ENCODE results near the gene SMG6. TPM values are rescaled to one million over a fixed set of nuclear protein-coding genes. Genes with fewer than 3 reads are reported as not detected.
A peak's percentile ranks its signal among the peaks of the same experiment; 100 is the strongest.

Gene SMG6
- polyA plus RNA-seq, 1 of the 3 experiments (the other 2 are of a cell fraction) = 15.7 TPM

- peak; percentile 88 for TF ChIP-seq RAD21 (IDR thresholded peaks at IDR 0.05; ENCODE audit: low read length)
- no peak for TF ChIP-seq USF1 (IDR thresholded peaks at IDR 0.05; ENCODE audit: borderline replicate concordance, low read depth)
- 0 out of 2 replicates have a peak, but pooled peaks have one; percentile 11 for TF ChIP-seq TEAD4 (IDR thresholded peaks at IDR 0.05; ENCODE audit: borderline replicate concordance, insufficient read depth)
Observed at GRCh38 chr17:2054512-2055291, 248.9 kb downstream of the SMG6 start, which contains the start of gene HIC1 (continued).

DNA sequence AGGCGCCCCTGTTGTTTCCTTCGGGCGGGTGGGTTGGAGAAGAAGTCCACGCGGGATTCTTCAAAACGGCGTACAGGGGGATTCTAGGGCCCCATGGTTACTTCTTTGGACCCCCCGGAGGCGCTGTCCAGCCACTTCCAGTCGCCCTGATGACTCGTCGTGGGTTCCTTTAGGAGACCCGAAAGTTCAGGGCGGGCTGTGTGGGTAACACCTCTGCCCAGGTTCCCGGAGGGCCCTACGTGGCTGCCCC, 249.4 kb downstream of the SMG6 start:
- WGBS (ENCODE audit: low lambda C conversion rate) = 33% methylated on average over 15 of the region's 16 CpGs
- peaks cover 5% of the 10 kb centered on the region; the same call in 1 of the 2 replicates for H4K20me1 ChIP-seq (ENCODE audit: insufficient read depth)
- ChIA-PET POLR2A (interaction anchor here (1.5 kb wide), 1 partner anchor 191 kb away, joined by 9 read pairs; no protein-coding TSS in a partner anchor), CTCF (interaction anchor here (0.6 to 8.0 kb wide), 61 partner anchors 10 to 264 kb away, joined by 3 to 185 read pairs (median 5); partner anchors contain the start of gene OVCA2)
- H2AFZ ChIP-seq (ENCODE audit: low read depth) = no peak overlapping the region
- peak overlapping the region in 1 of 2 experiments; percentile 57; a peak in 2 of 4 replicates for H3K4me3 ChIP-seq (ENCODE audit: low read depth in 2 of 2, low read length in 1 of 2)
- peak overlapping the region; percentile 33; the same call in 1 of the 2 replicates for H3K4me2 ChIP-seq
- peaks cover 0 to 8% of the 10 kb centered on the region in 2 experiments; a peak in 1 of 4 replicates for H3K4me1 ChIP-seq (ENCODE audit: control insufficient read depth in 1 of 2, insufficient read depth in 2 of 2, low read depth in 1 of 2, low read length in 1 of 2)
- H3K27me3 ChIP-seq (ENCODE audit: insufficient read depth) = no peaks in the 10 kb centered on the region
- DNase-seq = no peak
- no peaks in the 10 kb centered on the region for H3K79me2 ChIP-seq (ENCODE audit: insufficient read depth)
- no peaks in the 10 kb centered on the region for H3K9me2 ChIP-seq
- no peak overlapping the region; a peak in 1 of 4 replicates for H3K27ac ChIP-seq (ENCODE audit: low read depth in 2 of 2, low read length in 1 of 2)
- H3K9me3 ChIP-seq = no peaks in the 10 kb centered on the region
- H3K9ac ChIP-seq = no peak overlapping the region
- peaks cover 0 to 2% of the 10 kb centered on the region in 2 experiments for H3K36me3 ChIP-seq (replicated peaks in 1 of 2; ENCODE audit: control insufficient read depth in 1 of 2, insufficient read depth in 2 of 2, low read length in 1 of 2)
- TF ChIP-seq GATA2 (CRISPR knock-in tag; IDR thresholded peaks at IDR 0.05) (no peak), SMC3 (IDR thresholded peaks at IDR 0.05; ENCODE audit: low read depth, low read length) (no peak), TEAD4 (IDR thresholded peaks at IDR 0.05; ENCODE audit: borderline replicate concordance, insufficient read depth) (no peak), PBX3 (IDR thresholded peaks at IDR 0.05) (no peak), RFX5 (IDR thresholded peaks at IDR 0.05; ENCODE audit: low read length) (no peak), POLR2AphosphoS5 (IDR thresholded peaks at IDR 0.05; ENCODE audit: low read depth, low read length) (no peak), USF1 (IDR thresholded peaks at IDR 0.05; ENCODE audit: borderline replicate concordance, low read depth) (no peak), NFIC (IDR thresholded peaks at IDR 0.05; ENCODE audit: borderline replicate concordance) (no peak), ELF1 (IDR thresholded peaks at IDR 0.05) (no peak), REST (IDR thresholded peaks at IDR 0.05; ENCODE audit: low read depth, low read length) (no peak), IRF3 (IDR thresholded peaks at IDR 0.05; ENCODE audit: low read depth, low read length) (no peak), YY1 (IDR thresholded peaks at IDR 0.05; ENCODE audit: low read depth) (no peak), FOSL2 (IDR thresholded peaks at IDR 0.05; ENCODE audit: borderline replicate concordance, low read depth) (no peak), EP300 (IDR thresholded peaks at IDR 0.05; ENCODE audit: borderline replicate concordance in 1 of 2, low read depth in 1 of 2, low read length in 1 of 2) (no peak), FOXM1 (IDR thresholded peaks at IDR 0.05; ENCODE audit: low read depth) (no peak)
- TF ChIP-seq, protein P1, sequence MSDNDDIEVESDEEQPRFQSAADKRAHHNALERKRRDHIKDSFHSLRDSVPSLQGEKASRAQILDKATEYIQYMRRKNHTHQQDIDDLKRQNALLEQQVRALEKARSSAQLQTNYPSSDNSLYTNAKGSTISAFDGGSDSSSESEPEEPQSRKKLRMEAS (IDR thresholded peaks at IDR 0.05; ENCODE audit: low read depth) = no peak
- TF ChIP-seq, protein P2, sequence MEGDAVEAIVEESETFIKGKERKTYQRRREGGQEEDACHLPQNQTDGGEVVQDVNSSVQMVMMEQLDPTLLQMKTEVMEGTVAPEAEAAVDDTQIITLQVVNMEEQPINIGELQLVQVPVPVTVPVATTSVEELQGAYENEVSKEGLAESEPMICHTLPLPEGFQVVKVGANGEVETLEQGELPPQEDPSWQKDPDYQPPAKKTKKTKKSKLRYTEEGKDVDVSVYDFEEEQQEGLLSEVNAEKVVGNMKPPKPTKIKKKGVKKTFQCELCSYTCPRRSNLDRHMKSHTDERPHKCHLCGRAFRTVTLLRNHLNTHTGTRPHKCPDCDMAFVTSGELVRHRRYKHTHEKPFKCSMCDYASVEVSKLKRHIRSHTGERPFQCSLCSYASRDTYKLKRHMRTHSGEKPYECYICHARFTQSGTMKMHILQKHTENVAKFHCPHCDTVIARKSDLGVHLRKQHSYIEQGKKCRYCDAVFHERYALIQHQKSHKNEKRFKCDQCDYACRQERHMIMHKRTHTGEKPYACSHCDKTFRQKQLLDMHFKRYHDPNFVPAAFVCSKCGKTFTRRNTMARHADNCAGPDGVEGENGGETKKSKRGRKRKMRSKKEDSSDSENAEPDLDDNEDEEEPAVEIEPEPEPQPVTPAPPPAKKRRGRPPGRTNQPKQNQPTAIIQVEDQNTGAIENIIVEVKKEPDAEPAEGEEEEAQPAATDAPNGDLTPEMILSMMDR (IDR thresholded peaks at IDR 0.05) = no peak
- H3F3A ChIP-seq (replicated peaks; ENCODE audit: insufficient read depth) = peaks cover 12% of the 10 kb centered on the region
